Glutamatergic neuron (in vitro differentiated cells): ENCODE measurements around the gene GAS5. TPM values are rescaled to one million over a fixed set of nuclear protein-coding genes. Genes with fewer than 3 reads are reported as not detected.

ENCODE experiments used
- DNase-seq: peaks from one replicate; pipeline ENCODE4 v3.0.0; 2022
- H3K27ac Mint-ChIP-seq: one replicate; pipeline ENCODE4 v1.8.0; 2020; ENCODE audit warnings: mild to moderate bottlenecking, mixed read lengths, inconsistent platforms; ENCODE audit not compliant: unreplicated experiment
- H3K27me3 Mint-ChIP-seq: one replicate; pipeline ENCODE4 v1.8.0; 2020; ENCODE audit warnings: mild to moderate bottlenecking, moderate library complexity, mixed read lengths, inconsistent platforms; ENCODE audit not compliant: unreplicated experiment
- H3K36me3 Mint-ChIP-seq: one replicate; pipeline ENCODE4 v1.8.0; 2020; ENCODE audit warnings: mild to moderate bottlenecking, mixed read lengths, inconsistent platforms; ENCODE audit not compliant: unreplicated experiment
- H3K4me1 Mint-ChIP-seq: one replicate; pipeline ENCODE4 v1.8.0; 2020; ENCODE audit warnings: mild to moderate bottlenecking, low read depth, mixed read lengths, inconsistent platforms; ENCODE audit not compliant: unreplicated experiment
- H3K4me3 Mint-ChIP-seq: one replicate; pipeline ENCODE4 v1.8.0; 2020; ENCODE audit warnings: mild to moderate bottlenecking, mixed read lengths, inconsistent platforms; ENCODE audit not compliant: unreplicated experiment
- H3K9me3 Mint-ChIP-seq: one replicate; pipeline ENCODE4 v1.8.0; 2020; ENCODE audit warnings: mild to moderate bottlenecking, moderate library complexity, mixed read lengths, inconsistent platforms; ENCODE audit not compliant: unreplicated experiment
- CTCF ChIP-seq: fragments of 200-600 bp; sonication (generic); IDR thresholded peaks from one replicate; pipeline ENCODE4 v1.5.0; 2021; ENCODE audit not compliant: partially characterized antibody, unreplicated experiment
- total RNA-seq: library from RNA; stranded (reverse); fragmentation: NEBNext Ultra II Directional; extraction: Animal tissue kit (Norgen Biotek cat#: 25700); gene quantifications from one replicate; pipeline ENCODE4 v1.2.1, GENCODE V29; 2021; ENCODE audit not compliant: unreplicated experiment

Gene GAS5
- total RNA-seq, 1 donor from 2014 or later = 281 TPM

- Mint-ChIP-seq H3K4me1 (no peaks in the 10 kb centered on the region), H3K27ac (no peak overlapping the region)
These were observed 25.8 kb upstream of the GAS5 start for GRCh38 chr1:173893611-173894010.

GRCh38 chr1:173889885-173890284, 22.1 kb upstream of the GAS5 start:
- no peaks in the 10 kb centered on the region for H3K9me3 Mint-ChIP-seq
- no peaks in the 10 kb centered on the region for H3K4me1 Mint-ChIP-seq
- H3K27ac Mint-ChIP-seq = no peak overlapping the region
- no peak for DNase-seq
- no peaks in the 10 kb centered on the region for H3K27me3 Mint-ChIP-seq
- H3K36me3 Mint-ChIP-seq = no peaks in the 10 kb centered on the region
- TF ChIP-seq CTCF = no peak
- H3K4me3 Mint-ChIP-seq = no peak overlapping the region

More at GRCh38 chr1:173893611-173894010, 25.8 kb upstream of the GAS5 start:
- TF ChIP-seq CTCF = no peak
- H3K36me3 Mint-ChIP-seq = no peaks in the 10 kb centered on the region
- H3K4me3 Mint-ChIP-seq = no peak overlapping the region
- no peaks in the 10 kb centered on the region for H3K27me3 Mint-ChIP-seq
- no peak for DNase-seq
- no peaks in the 10 kb centered on the region for H3K9me3 Mint-ChIP-seq

GRCh38 chr1:173888749-173889148, 21.0 kb upstream of the GAS5 start:
- Mint-ChIP-seq H3K27ac (no peak overlapping the region), H3K4me1 (no peaks in the 10 kb centered on the region), H3K9me3 (no peaks in the 10 kb centered on the region), H3K27me3 (no peaks in the 10 kb centered on the region), H3K36me3 (no peaks in the 10 kb centered on the region), H3K4me3 (no peak overlapping the region)
- TF ChIP-seq CTCF = no peak
- DNase-seq = no peak

GRCh38 chr1:173887627-173888026, 19.8 kb upstream of the GAS5 start:
- H3K9me3 Mint-ChIP-seq = no peaks in the 10 kb centered on the region
- no peaks in the 10 kb centered on the region for H3K4me1 Mint-ChIP-seq
- no peak for DNase-seq
- no peaks in the 10 kb centered on the region for H3K36me3 Mint-ChIP-seq
- no peak overlapping the region for H3K4me3 Mint-ChIP-seq
- no peak for TF ChIP-seq CTCF
- H3K27me3 Mint-ChIP-seq = no peaks in the 10 kb centered on the region
- no peak overlapping the region for H3K27ac Mint-ChIP-seq

- no peaks in the 10 kb centered on the region for H3K27me3 Mint-ChIP-seq
- no peak for TF ChIP-seq CTCF
- H3K27ac Mint-ChIP-seq = no peak overlapping the region
- no peak overlapping the region for H3K4me3 Mint-ChIP-seq
- DNase-seq = no peak
- H3K9me3 Mint-ChIP-seq = no peaks in the 10 kb centered on the region
- H3K36me3 Mint-ChIP-seq = no peaks in the 10 kb centered on the region
- no peaks in the 10 kb centered on the region for H3K4me1 Mint-ChIP-seq
These were observed 19.2 kb upstream of the GAS5 start for GRCh38 chr1:173886746-173887611.
